ENCODE measurements around the gene SUPT4H1. TPM values are rescaled to one million over a fixed set of nuclear protein-coding genes. Genes with fewer than 3 reads are reported as not detected.

SUPT4H1 gene
- total and polyA plus RNA-seq, 2 of the 4 experiments (the other 2 are of a cell fraction), result 51.6 to 129 TPM

DNA sequence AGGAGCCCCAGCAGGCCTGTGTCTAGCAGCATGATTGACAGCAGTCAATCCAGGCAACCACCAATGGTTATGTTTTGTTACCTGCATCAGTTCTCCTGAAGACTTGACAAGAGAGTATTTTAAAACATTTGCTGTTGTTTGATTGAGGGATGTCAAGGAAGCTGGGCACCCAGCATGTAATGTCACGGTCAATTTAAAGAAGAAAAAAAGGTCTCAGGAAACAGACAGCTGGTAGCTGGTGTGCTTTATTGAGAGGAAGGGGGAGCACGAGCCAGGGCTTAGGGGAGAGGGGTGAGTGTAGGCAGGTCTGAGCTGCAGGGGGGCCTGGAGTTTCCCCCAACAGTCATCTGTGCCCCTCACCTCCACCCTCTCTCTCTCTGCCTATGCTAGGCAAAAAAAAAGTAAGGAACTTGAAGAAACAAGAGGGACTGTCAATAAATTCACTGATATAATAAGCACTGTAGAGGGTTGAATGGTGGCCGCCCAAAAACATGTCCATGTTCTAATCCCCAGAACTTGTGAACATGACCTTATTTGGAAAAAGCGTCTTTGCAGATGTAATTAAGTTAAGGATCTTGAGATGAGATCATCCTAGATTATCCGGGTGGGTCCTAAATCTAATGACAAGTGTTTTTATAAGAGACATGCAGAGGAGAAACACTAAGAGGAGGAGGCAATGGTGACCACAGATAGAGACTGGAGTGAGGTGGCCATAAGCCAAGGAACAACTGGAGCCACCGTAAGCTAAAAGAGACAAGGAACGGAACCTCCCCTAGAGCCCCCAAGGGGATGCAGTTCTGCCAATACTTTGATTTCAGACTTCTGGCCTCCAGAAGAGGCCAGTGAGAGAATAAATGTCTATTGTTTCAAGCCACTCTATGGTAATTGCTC is 37.9 kb downstream of the SUPT4H1 start:
- in situ Hi-C loops (cut with MboI; ENCODE audit: low sequenced_read_pairs), result no loop called here

More for the DNA sequence above, 37.9 kb downstream of the SUPT4H1 start:
- no peak overlapping the region for H3K14ac ChIP-seq (replicated peaks; ENCODE audit: low read depth, low read length)
- no peak overlapping the region for H3K9ac ChIP-seq (ENCODE audit: low read depth, low read length)
- no peak overlapping the region for H2AFZ ChIP-seq (replicated peaks; ENCODE audit: low read length, poor library complexity)
- H2AK5ac ChIP-seq (ENCODE audit: low read depth, low read length), result no peak overlapping the region
- H3K9me3 ChIP-seq (ENCODE audit: control insufficient read depth, insufficient read depth, low read length), result no peaks in the 10 kb centered on the region
- no peak overlapping the region for H2BK5ac ChIP-seq (ENCODE audit: low read depth, low read length, poor library complexity, severe bottlenecking)
- H3K18ac ChIP-seq (ENCODE audit: low read depth, low read length), result no peak overlapping the region
- TF ChIP-seq ELK1 (IDR thresholded peaks at IDR 0.05; ENCODE audit: borderline replicate concordance, low read depth, low read length), result no peak
- no peak for TF ChIP-seq SMC3 (IDR thresholded peaks at IDR 0.05; ENCODE audit: low read depth, low read length)
- TF ChIP-seq, protein P1, sequence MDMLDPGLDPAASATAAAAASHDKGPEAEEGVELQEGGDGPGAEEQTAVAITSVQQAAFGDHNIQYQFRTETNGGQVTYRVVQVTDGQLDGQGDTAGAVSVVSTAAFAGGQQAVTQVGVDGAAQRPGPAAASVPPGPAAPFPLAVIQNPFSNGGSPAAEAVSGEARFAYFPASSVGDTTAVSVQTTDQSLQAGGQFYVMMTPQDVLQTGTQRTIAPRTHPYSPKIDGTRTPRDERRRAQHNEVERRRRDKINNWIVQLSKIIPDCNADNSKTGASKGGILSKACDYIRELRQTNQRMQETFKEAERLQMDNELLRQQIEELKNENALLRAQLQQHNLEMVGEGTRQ (IDR thresholded peaks at IDR 0.05; ENCODE audit: low read depth, low read length), result no peak
- no peak for TF ChIP-seq CHD1 (IDR thresholded peaks at IDR 0.05; ENCODE audit: low read depth, low read length)
- no peak for TF ChIP-seq POLR2A (IDR thresholded peaks at IDR 0.05; ENCODE audit: low read depth, low read length)
- TF ChIP-seq MXI1 (IDR thresholded peaks at IDR 0.05; ENCODE audit: borderline replicate concordance, low read depth, low read length), result no peak
- TF ChIP-seq FOS (IDR thresholded peaks at IDR 0.05; ENCODE audit: low read depth, low read length), result no peak
- TF ChIP-seq RCOR1 (IDR thresholded peaks at IDR 0.05; ENCODE audit: insufficient replicate concordance, low read length), result no peak
- TF ChIP-seq, protein P2, sequence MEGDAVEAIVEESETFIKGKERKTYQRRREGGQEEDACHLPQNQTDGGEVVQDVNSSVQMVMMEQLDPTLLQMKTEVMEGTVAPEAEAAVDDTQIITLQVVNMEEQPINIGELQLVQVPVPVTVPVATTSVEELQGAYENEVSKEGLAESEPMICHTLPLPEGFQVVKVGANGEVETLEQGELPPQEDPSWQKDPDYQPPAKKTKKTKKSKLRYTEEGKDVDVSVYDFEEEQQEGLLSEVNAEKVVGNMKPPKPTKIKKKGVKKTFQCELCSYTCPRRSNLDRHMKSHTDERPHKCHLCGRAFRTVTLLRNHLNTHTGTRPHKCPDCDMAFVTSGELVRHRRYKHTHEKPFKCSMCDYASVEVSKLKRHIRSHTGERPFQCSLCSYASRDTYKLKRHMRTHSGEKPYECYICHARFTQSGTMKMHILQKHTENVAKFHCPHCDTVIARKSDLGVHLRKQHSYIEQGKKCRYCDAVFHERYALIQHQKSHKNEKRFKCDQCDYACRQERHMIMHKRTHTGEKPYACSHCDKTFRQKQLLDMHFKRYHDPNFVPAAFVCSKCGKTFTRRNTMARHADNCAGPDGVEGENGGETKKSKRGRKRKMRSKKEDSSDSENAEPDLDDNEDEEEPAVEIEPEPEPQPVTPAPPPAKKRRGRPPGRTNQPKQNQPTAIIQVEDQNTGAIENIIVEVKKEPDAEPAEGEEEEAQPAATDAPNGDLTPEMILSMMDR (conservative IDR thresholded peaks at IDR 0.05; ENCODE audit: low read depth, low read length), result no peak
- no peak for TF ChIP-seq MAZ (IDR thresholded peaks at IDR 0.05; ENCODE audit: borderline replicate concordance, low read depth, low read length)
- no peak for TF ChIP-seq RAD21 (IDR thresholded peaks at IDR 0.05; ENCODE audit: low read length)
- no peak for DNase-seq
- no peak overlapping the region for H2BK120ac ChIP-seq (ENCODE audit: low read depth, low read length)
- WGBS, 2 experiments (ENCODE audit: extremely low coverage in 2 of 2, insufficient read length in 1 of 2), result no CpG with 5 or more reads among the region's 7 CpGs
- no peak overlapping the region for H2AK9ac ChIP-seq (replicated peaks; ENCODE audit: low read depth, low read length, poor library complexity)
- H3K79me1 ChIP-seq (ENCODE audit: low read depth in 1 of 2, low read length in 2 of 2), result no peaks in the 10 kb centered on the region
- no peak overlapping the region for H3K4ac ChIP-seq (ENCODE audit: low read depth, low read length)
- no peak overlapping the region for H2BK20ac ChIP-seq (ENCODE audit: low read depth, low read length)
- H3K27ac ChIP-seq (ENCODE audit: insufficient read depth, low read length), result no peak overlapping the region
- H4K5ac ChIP-seq (ENCODE audit: low read depth, low read length), result no peak overlapping the region
- H4K20me1 ChIP-seq (ENCODE audit: insufficient read depth, low read length), result no peaks in the 10 kb centered on the region
- H3K4me3 ChIP-seq (ENCODE audit: insufficient read depth, low read depth, low read length), result no peak overlapping the region
- no peak overlapping the region for H3K56ac ChIP-seq (ENCODE audit: extremely low read depth, insufficient read depth, low read length)
- H3K4me2 ChIP-seq (ENCODE audit: low read depth, low read length), result no peak overlapping the region
- H2BK15ac ChIP-seq (ENCODE audit: low read depth, low read length), result no peak overlapping the region
- H3K23ac ChIP-seq (ENCODE audit: low read depth, low read length), result no peak overlapping the region
- no peaks in the 10 kb centered on the region for H3K36me3 ChIP-seq (ENCODE audit: control insufficient read depth, insufficient read depth, low read length)
- CTCF ChIA-PET, result no interaction called here
- H4K91ac ChIP-seq (ENCODE audit: insufficient read depth, low read depth, low read length), result no peak overlapping the region
- dilution Hi-C loops (cut with HindIII; ENCODE audit: low sequenced_read_pairs, unreplicated experiment) (no loop called here), intact Hi-C loops (cut with micrococcal nuclease) (no loop called here)
- no peaks in the 10 kb centered on the region for H3K9me1 ChIP-seq (ENCODE audit: insufficient read depth, low read length)
- POLR2A ChIA-PET (ENCODE audit: unreplicated experiment), result no interaction called here
- BruUV-seq (replicated peaks), result no TSS peak
- H3K27me3 ChIP-seq (ENCODE audit: control insufficient read depth, insufficient read depth, low read length), result no peaks in the 10 kb centered on the region; the same call in 1 of the 2 replicates
- no peak for ATAC-seq (ENCODE audit: low read depth)
- H3K4me1 ChIP-seq (ENCODE audit: control insufficient read depth, insufficient read depth, low read length), result no peaks in the 10 kb centered on the region
- H4K8ac ChIP-seq (ENCODE audit: low read depth in 2 of 2, low read length in 2 of 2), result no peak overlapping the region

All from IMR-90 (cell line).